OCI-LY7 (cell line): ENCODE data around the gene NFKB1. TPM values are rescaled to one million over a fixed set of nuclear protein-coding genes. Genes with fewer than 3 reads are reported as not detected.
"Not testable (repeated sequence)": the region's sequence is repeated elsewhere in the genome, so short reads cannot be mapped to it uniquely, and the experiment has no call there.

ENCODE experiments used
- BruUV-seq: library from RNA; stranded (reverse); fragments of 400-500 nt; replicated peaks from 2 replicates; lab custom pipeline; 2021; lab: Mats Ljungman, UMichigan
- CTCF ChIA-PET: fragments of 300-600 bp; sonication (Branson Sonifier 250); formaldehyde crosslinking; loops from one replicate; lab custom pipeline; 2022; ENCODE audit warnings: antibody characterized with exemption; ENCODE audit not compliant: unreplicated experiment; lab: Charles Lee
- POLR2A ChIA-PET: fragments of 300-600 bp; sonication (Branson Sonifier 250); formaldehyde crosslinking; loops from one replicate; lab custom pipeline; 2022; ENCODE audit warnings: antibody characterized with exemption; lab: Charles Lee
- DNase-seq: peaks from one replicate; pipeline ENCODE4 v3.0.0-alpha.2; 2015; ENCODE audit warnings: low spot score
- H2AFZ ChIP-seq: fragments of 200-600 bp; sonication (generic), shearing (Covaris generic); 2 replicates; pipeline ENCODE4 v1.6.1; 2014; ENCODE audit warnings: mild to moderate bottlenecking, antibody characterized with exemption, low read length, moderate library complexity
- H3K27ac ChIP-seq: fragments of 200-600 bp; sonication (generic); 2 replicates; pipeline ENCODE4 v1.5.1; 2014; ENCODE audit warnings: mixed run types, low read depth, mild to moderate bottlenecking, moderate library complexity, low read length, inconsistent platforms; ENCODE audit not compliant: poor library complexity, severe bottlenecking
- H3K36me3 ChIP-seq: fragments of 200-600 bp; sonication (generic); 2 replicates; pipeline ENCODE4 v1.6.1; 2014; ENCODE audit warnings: mild to moderate bottlenecking, antibody characterized with exemption, low read length, moderate library complexity, mixed read lengths; ENCODE audit not compliant: insufficient read depth
- H3K4me1 ChIP-seq: fragments of 200-600 bp; sonication (generic); 2 replicates; pipeline ENCODE4 v1.5.1; 2014; ENCODE audit warnings: mild to moderate bottlenecking, low read length; ENCODE audit not compliant: insufficient read depth, poor library complexity, severe bottlenecking
- H3K4me2 ChIP-seq: fragments of 200-600 bp; sonication (generic); 2 replicates; pipeline ENCODE4 v1.6.1; 2014; ENCODE audit warnings: mild to moderate bottlenecking, low read length
- H3K4me3 ChIP-seq: fragments of 200-600 bp; sonication (generic); 2 replicates; pipeline ENCODE4 v1.5.1; 2014; ENCODE audit warnings: mild to moderate bottlenecking, low read depth, low read length; ENCODE audit not compliant: poor library complexity, severe bottlenecking
- H3K79me2 ChIP-seq: fragments of 200-600 bp; sonication (generic); 2 replicates; pipeline ENCODE4 v1.6.1; 2016; ENCODE audit warnings: low read depth, mild to moderate bottlenecking, low read length, moderate library complexity, mixed read lengths; ENCODE audit not compliant: insufficient read depth
- H3K9me2 ChIP-seq: fragments of 200-600 bp; sonication (generic); 2 replicates; pipeline ENCODE4 v1.6.1; 2016; ENCODE audit warnings: mild to moderate bottlenecking, low read length, mixed read lengths; ENCODE audit not compliant: insufficient read depth
- H3K9me3 ChIP-seq: fragments of 200-600 bp; sonication (generic); 2 replicates; pipeline ENCODE4 v1.6.1; 2014; ENCODE audit warnings: mild to moderate bottlenecking, mixed run types, low read length, mixed read lengths
- H4K20me1 ChIP-seq: fragments of 200-600 bp; sonication (generic); 2 replicates; pipeline ENCODE4 v1.6.1; 2014; ENCODE audit warnings: mild to moderate bottlenecking, antibody characterized with exemption, low read length, moderate library complexity, mixed read lengths; ENCODE audit not compliant: insufficient read depth
- CTCF ChIP-seq: fragments of 200-600 bp; sonication (generic); conservative IDR thresholded peaks from 2 replicates; pipeline ENCODE4 v1.5.1; 2014; ENCODE audit warnings: mild to moderate bottlenecking, antibody characterized with exemption, low read length, moderate library complexity, mixed read lengths
- EZH2phosphoT487 ChIP-seq: fragments of 200-600 bp; sonication (generic); IDR thresholded peaks from 2 replicates; pipeline ENCODE4 v1.6.1; 2018; ENCODE audit warnings: low read depth, borderline replicate concordance, mild to moderate bottlenecking, mixed run types, antibody characterized with exemption, low read length, moderate library complexity, mixed read lengths
- intact Hi-C: fragments of 100-400 bp; cut with micrococcal nuclease; formaldehyde crosslinking; loops from one replicate; pipeline ENCODE4 v1.10.0; 2022; ENCODE audit not compliant: unreplicated experiment
- total RNA-seq, 2 experiments: library from RNA; depleted of rRNA in 1 of 2; stranded (reverse); fragments of >200 nt in 1 of 2; shearing (Covaris generic) in 1 of 2; gene quantifications; 2 replicates each; pipeline ENCODE4 v1.2.3, GENCODE V29; 2014 to 2022

The NFKB1 gene
- total RNA-seq, 2 experiments from 2014 or later, result 23.1 to 47.8 TPM

DNA sequence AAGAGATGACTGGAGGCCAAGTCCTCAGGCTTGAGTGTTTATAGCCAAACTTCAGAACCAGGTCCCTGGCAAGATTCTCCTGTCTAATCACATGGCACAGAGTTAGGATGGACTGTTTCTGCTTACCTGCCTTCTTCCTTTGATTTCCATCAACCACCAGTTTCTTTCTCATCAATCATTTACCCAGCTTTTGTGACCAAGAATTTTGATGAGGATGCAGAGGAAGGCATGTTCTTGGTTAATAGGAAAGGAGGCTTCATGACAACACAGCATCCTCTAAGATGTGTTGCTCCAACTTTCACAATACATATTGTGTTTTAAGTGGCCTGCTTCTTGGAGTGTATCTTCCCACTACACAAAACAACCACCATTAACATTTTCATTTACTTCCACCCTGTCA, 65.3 kb downstream of the NFKB1 start:
- intact Hi-C loops, result no loop called here
- no TSS peak for BruUV-seq
- ChIA-PET POLR2A (interaction anchor here (1.1 kb wide), 1 partner anchor 19 kb away, joined by 3 read pairs; no protein-coding TSS in a partner anchor), CTCF (no interaction called here)
- 0 out of 2 replicates have a peak, but pooled peaks cover 4% of the 10 kb centered on the region for H4K20me1 ChIP-seq
- no peak for DNase-seq
- peaks cover 33% of the 10 kb centered on the region for H3K36me3 ChIP-seq
- TF ChIP-seq EZH2phosphoT487 (no peak), CTCF (no peak)
- H3K9me3 ChIP-seq, result no peaks in the 10 kb centered on the region
- no peaks in the 10 kb centered on the region for H3K79me2 ChIP-seq
- H3K27ac ChIP-seq, result no peak overlapping the region
- H3K4me3 ChIP-seq, result no peak overlapping the region
- no peaks in the 10 kb centered on the region for H3K9me2 ChIP-seq
- no peak overlapping the region for H3K4me2 ChIP-seq
- H2AFZ ChIP-seq, result no peak overlapping the region
- no peaks in the 10 kb centered on the region for H3K4me1 ChIP-seq

DNA sequence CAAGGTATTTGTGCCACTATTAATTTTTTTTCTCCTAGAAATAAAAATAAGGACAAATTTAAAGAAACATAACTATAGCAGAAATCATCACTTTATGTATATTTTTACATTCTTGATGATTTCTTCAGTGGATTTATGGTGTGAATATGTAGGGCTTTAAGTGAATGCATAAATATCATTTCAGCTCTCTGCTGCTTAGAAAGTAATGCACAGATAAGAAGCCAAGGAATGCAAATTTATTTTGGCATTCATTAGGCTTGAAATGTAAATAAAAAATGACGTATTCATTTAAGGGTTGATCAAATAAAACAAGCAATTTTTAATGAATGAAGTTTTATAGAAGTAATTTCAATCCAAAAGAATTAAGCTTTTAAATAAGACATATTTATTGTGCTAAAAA, 66.3 kb downstream of the NFKB1 start:
- POLR2A ChIA-PET, result interaction anchor here (0.5 to 2.3 kb wide), 7 partner anchors 11 to 1212 kb away, joined by 3 to 7 read pairs (median 3); no protein-coding TSS in a partner anchor
- intact Hi-C loops, result no loop called here
- H3K36me3 ChIP-seq, result peaks cover 33% of the 10 kb centered on the region
- H3K9me2 ChIP-seq, result no peaks in the 10 kb centered on the region
- H4K20me1 ChIP-seq, result 0 out of 2 replicates have a peak, but pooled peaks cover 4% of the 10 kb centered on the region
- CTCF ChIA-PET, result no interaction called here
- H3K9me3 ChIP-seq, result no peaks in the 10 kb centered on the region
- no peak overlapping the region for H2AFZ ChIP-seq
- no peak overlapping the region for H3K27ac ChIP-seq
- H3K79me2 ChIP-seq, result no peaks in the 10 kb centered on the region
- no peak overlapping the region for H3K4me2 ChIP-seq
- no peak overlapping the region for H3K4me3 ChIP-seq
- DNase-seq, result no peak
- no TSS peak for BruUV-seq
- TF ChIP-seq EZH2phosphoT487, result no peak
- H3K4me1 ChIP-seq, result no peaks in the 10 kb centered on the region

GRCh38 chr4:102569200-102569599, 68.0 kb downstream of the NFKB1 start:
- Histone ChIP-seq H3K4me3 (no peak overlapping the region), H3K9me3 (no peaks in the 10 kb centered on the region), H3K36me3 (peaks cover 33% of the 10 kb centered on the region), H3K9me2 (no peaks in the 10 kb centered on the region), H3K4me2 (no peak overlapping the region), H3K4me1 (peaks cover 4% of the 10 kb centered on the region), H2AFZ (no peak overlapping the region), H3K79me2 (no peaks in the 10 kb centered on the region), H3K27ac (no peak overlapping the region), H4K20me1 (0 out of 2 replicates have a peak, but pooled peaks cover 4% of the 10 kb centered on the region)
- BruUV-seq, result no TSS peak
- DNase-seq, result no peak
- POLR2A ChIA-PET, result interaction anchor here (0.5 to 2.3 kb wide), 3 partner anchors 9 to 564 kb away, joined by 3 to 7 read pairs (median 5); no protein-coding TSS in a partner anchor
- TF ChIP-seq CTCF, result no peak
- CTCF ChIA-PET, result no interaction called here
- intact Hi-C loops, result no loop called here

GRCh38 chr4:102570211-102570610, 69.1 kb downstream of the NFKB1 start:
- H3K9me3 ChIP-seq, H3K27ac ChIP-seq, BruUV-seq, DNase-seq, H3K9me2 ChIP-seq, intact Hi-C loops, H3K4me2 ChIP-seq, H3K4me3 ChIP-seq, H4K20me1 ChIP-seq, CTCF ChIA-PET, H3K4me1 ChIP-seq, H2AFZ ChIP-seq, POLR2A ChIA-PET, H3K79me2 ChIP-seq: not testable (repeated sequence)
- H3K36me3 ChIP-seq, result peaks cover 33% of the 10 kb centered on the region
